Uterus (tissue), 4 donors: ENCODE measurements around the gene ATP11A. TPM values are rescaled to one million over a fixed set of nuclear protein-coding genes. Genes with fewer than 3 reads are reported as not detected.

Source experiments
- DNase-seq, 2 donors: peaks; one replicate each; pipeline ENCODE4 v3.0.0-alpha.2; 2019 to 2020
- H3K27ac ChIP-seq, 2 donors: fragments of 200-600 bp; sonication (generic); 1 replicate in 1 of 2; 2 replicates in 1 of 2; pipeline ENCODE4 v1.5.1; 2016 to 2018
- H3K27me3 ChIP-seq, 2 donors: fragments of 200-600 bp; sonication (generic); one replicate each; pipeline ENCODE4 v1.5.1; 2018 to 2019; ENCODE audit warnings: control low read depth in 1 of 2
- H3K36me3 ChIP-seq, 2 donors: fragments of 200-600 bp; sonication (generic); one replicate each; pipeline ENCODE4 v1.5.1; 2019; ENCODE audit warnings: control low read depth in 1 of 2
- H3K4me1 ChIP-seq, 2 donors: fragments of 200-600 bp; sonication (generic); one replicate each; pipeline ENCODE4 v1.5.1; 2018 to 2019; ENCODE audit warnings: control low read depth in 1 of 2
- H3K4me3 ChIP-seq, 2 donors: fragments of 200-600 bp; sonication (generic); 1 replicate in 1 of 2; 2 replicates in 1 of 2; pipeline ENCODE4 v1.5.1; 2018 to 2019; ENCODE audit warnings: mild to moderate bottlenecking in 1 of 2
- H3K9me3 ChIP-seq, 2 donors: fragments of 200-600 bp; sonication (generic); one replicate each; pipeline ENCODE4 v1.5.1; 2019; ENCODE audit warnings: control low read depth in 1 of 2
- CTCF ChIP-seq, 4 experiments: fragments of 200-600 bp in 2 of 4; fragments of 450-650 bp in 2 of 4; sonication (generic) in 2 of 4; IDR thresholded peaks; one replicate each; pipeline ENCODE4 v1.5.1; 2016 to 2019; ENCODE audit warnings: antibody characterized with exemption in 4 of 4, mild to moderate bottlenecking in 2 of 4, moderate library complexity in 1 of 4
- POLR2A ChIP-seq, 2 donors: fragments of 450-650 bp; IDR thresholded peaks; one replicate each; pipeline ENCODE4 v1.6.1; 2016; ENCODE audit warnings: antibody characterized with exemption in 2 of 2, mild to moderate bottlenecking in 1 of 2, moderate library complexity in 1 of 2
- intact Hi-C: fragments of 100-400 bp; cut with DNase I; formaldehyde crosslinking; loops from one replicate; pipeline ENCODE4 v1.15.1; 2023; ENCODE audit warnings: low total_unique reads
- total RNA-seq, 4 donors: library from RNA; depleted of rRNA in 3 of 4; stranded (reverse); fragments of >200 nt in 3 of 4; gene quantifications; one replicate each; pipeline versions ENCODE4 v1.1.0 to v1.2.4, GENCODE V29; 2014 to 2023
- donor health status: DM: yes; HTN: yes; CAD: no.

ATP11A gene
- total RNA-seq, 4 donors from 2014 or later, result 12.8 to 149 (median 22.8) TPM

- no peaks in the 10 kb centered on the region for H3K9me3 ChIP-seq
- no peak overlapping the region for H3K4me3 ChIP-seq
- H3K27me3 ChIP-seq, result no peaks in the 10 kb centered on the region
- DNase-seq, result no peak
- no peak overlapping the region for H3K27ac ChIP-seq
- no peaks in the 10 kb centered on the region for H3K36me3 ChIP-seq
- TF ChIP-seq POLR2A (IDR thresholded peaks at IDR 0.05) (no peak), CTCF (IDR thresholded peaks at IDR 0.05) (no peak)
- H3K4me1 ChIP-seq, result no peaks in the 10 kb centered on the region
- intact Hi-C loops, result no loop called here
Measured at GRCh38 chr13:112808377-112809140, 118.7 kb downstream of the ATP11A start.

GRCh38 chr13:112809332-112810315, 119.8 kb downstream of the ATP11A start:
- H3K27ac ChIP-seq, result no peak overlapping the region
- intact Hi-C loops, result no loop called here
- H3K36me3 ChIP-seq, result no peaks in the 10 kb centered on the region

GRCh38 chr13:112810608-112811007, 120.8 kb downstream of the ATP11A start:
- H3K27me3 ChIP-seq, result no peaks in the 10 kb centered on the region
- intact Hi-C loops, result no loop called here
- no peaks in the 10 kb centered on the region for H3K4me1 ChIP-seq
- H3K4me3 ChIP-seq, result no peak overlapping the region
- no peak for TF ChIP-seq POLR2A (IDR thresholded peaks at IDR 0.05)
- no peak for TF ChIP-seq CTCF (IDR thresholded peaks at IDR 0.05)
- no peaks in the 10 kb centered on the region for H3K36me3 ChIP-seq
- no peak for DNase-seq
- H3K9me3 ChIP-seq, result no peaks in the 10 kb centered on the region
- H3K27ac ChIP-seq, result no peak overlapping the region

More at GRCh38 chr13:112809332-112810315, 119.8 kb downstream of the ATP11A start:
- no peak overlapping the region for H3K4me3 ChIP-seq
- no peak for TF ChIP-seq CTCF (IDR thresholded peaks at IDR 0.05)
- no peak for DNase-seq
- H3K9me3 ChIP-seq, result no peaks in the 10 kb centered on the region
- no peaks in the 10 kb centered on the region for H3K4me1 ChIP-seq
- no peaks in the 10 kb centered on the region for H3K27me3 ChIP-seq

- intact Hi-C loops, result no loop called here
- H3K27ac ChIP-seq, result peak overlapping the region; percentile 42 to 53
- DNase-seq, result peak; percentile 62 to 72
- TF ChIP-seq CTCF (IDR thresholded peaks at IDR 0.05) (no peak), POLR2A (IDR thresholded peaks at IDR 0.05) (no peak)
- H3K9me3 ChIP-seq, result no peaks in the 10 kb centered on the region
- no peaks in the 10 kb centered on the region for H3K4me1 ChIP-seq
- H3K4me3 ChIP-seq, result no peak overlapping the region
- no peaks in the 10 kb centered on the region for H3K27me3 ChIP-seq
- H3K36me3 ChIP-seq, result no peaks in the 10 kb centered on the region
Measured at GRCh38 chr13:112812306-112813055, 122.6 kb downstream of the ATP11A start.
